ENCODE results near the gene FAM171A2.
A peak's percentile ranks its signal among the peaks of the same experiment; 100 is the strongest.

FAM171A2 gene

GRCh38 chr17:44389723-44390202 lies 26.1 kb upstream of the FAM171A2 start:
- no peaks in the 10 kb centered on the region for H3K9me3 ChIP-seq (ENCODE audit: low read length)
- no peaks in the 10 kb centered on the region for H3K27me3 ChIP-seq (ENCODE audit: insufficient read depth, low read length)
- no peak overlapping the region for H2AFZ ChIP-seq (ENCODE audit: low read depth, low read length)
- H3K36me3 ChIP-seq (ENCODE audit: insufficient read depth, low read length), result peaks cover 2% of the 10 kb centered on the region
- no peak overlapping the region for H3K4me3 ChIP-seq (ENCODE audit: low read length)
- peaks cover 7% of the 10 kb centered on the region for H3K4me1 ChIP-seq (ENCODE audit: insufficient read depth, low read length)

GRCh38 chr17:44389281-44389680 lies 25.6 kb upstream of the FAM171A2 start, which contains the start of gene ITGA2B:
ITGA2B (minus strand) TSS chr17:44389649; CDS start chr17:44389473, 176 bp downstream.
- H3K4me3 ChIP-seq (ENCODE audit: low read length), result no peak within 1 kb of the TSS
- H3K36me3 ChIP-seq (ENCODE audit: insufficient read depth, low read length), result peaks cover 2% of the 10 kb centered on the region
- H2AFZ ChIP-seq (ENCODE audit: low read depth, low read length), result no peak within 1 kb of the TSS
- no peaks in the 10 kb centered on the region for H3K9me3 ChIP-seq (ENCODE audit: low read length)
- H3K27me3 ChIP-seq (ENCODE audit: insufficient read depth, low read length), result no peaks in the 10 kb centered on the region
- H3K4me1 ChIP-seq (ENCODE audit: insufficient read depth, low read length), result peaks cover 9% of the 10 kb centered on the region

GRCh38 chr17:44387804-44388203 lies 24.2 kb upstream of the FAM171A2 start:
- Histone ChIP-seq H3K4me1 (ENCODE audit: insufficient read depth, low read length) (peaks cover 9% of the 10 kb centered on the region), H3K27me3 (ENCODE audit: insufficient read depth, low read length) (no peaks in the 10 kb centered on the region), H3K36me3 (ENCODE audit: insufficient read depth, low read length) (peaks cover 2% of the 10 kb centered on the region), H3K4me3 (ENCODE audit: low read length) (no peak overlapping the region), H3K9me3 (ENCODE audit: low read length) (no peaks in the 10 kb centered on the region), H2AFZ (ENCODE audit: low read depth, low read length) (no peak overlapping the region)

GRCh38 chr17:44386182-44386525 lies 22.5 kb upstream of the FAM171A2 start:
- Histone ChIP-seq H3K9me3 (ENCODE audit: low read length) (no peaks in the 10 kb centered on the region), H3K4me3 (ENCODE audit: low read length) (no peak overlapping the region), H3K36me3 (ENCODE audit: insufficient read depth, low read length) (no peaks in the 10 kb centered on the region), H3K4me1 (ENCODE audit: insufficient read depth, low read length) (peaks cover 9% of the 10 kb centered on the region), H2AFZ (ENCODE audit: low read depth, low read length) (no peak overlapping the region), H3K27me3 (ENCODE audit: insufficient read depth, low read length) (no peaks in the 10 kb centered on the region)

GRCh38 chr17:44385287-44386181 lies 21.9 kb upstream of the FAM171A2 start:
- H3K4me3 ChIP-seq (ENCODE audit: low read length), result peak overlapping the region; percentile 50

GRCh38 chr17:44384823-44385286 lies 21.2 kb upstream of the FAM171A2 start:
- no peaks in the 10 kb centered on the region for H3K36me3 ChIP-seq (ENCODE audit: insufficient read depth, low read length)

More at GRCh38 chr17:44385287-44386181, 21.9 kb upstream of the FAM171A2 start:
- Histone ChIP-seq H3K27me3 (ENCODE audit: insufficient read depth, low read length) (no peaks in the 10 kb centered on the region), H3K4me1 (ENCODE audit: insufficient read depth, low read length) (peaks cover 9% of the 10 kb centered on the region), H2AFZ (ENCODE audit: low read depth, low read length) (peak overlapping the region; percentile 77), H3K9me3 (ENCODE audit: low read length) (no peaks in the 10 kb centered on the region), H3K36me3 (ENCODE audit: insufficient read depth, low read length) (no peaks in the 10 kb centered on the region)

GRCh38 chr17:44384281-44384822 lies 20.7 kb upstream of the FAM171A2 start:
- peak overlapping the region; percentile 77 for H2AFZ ChIP-seq (ENCODE audit: low read depth, low read length)
- no peak overlapping the region for H3K4me3 ChIP-seq (ENCODE audit: low read length)
- no peaks in the 10 kb centered on the region for H3K27me3 ChIP-seq (ENCODE audit: insufficient read depth, low read length)
- H3K9me3 ChIP-seq (ENCODE audit: low read length), result no peaks in the 10 kb centered on the region
- peaks cover 9% of the 10 kb centered on the region for H3K4me1 ChIP-seq (ENCODE audit: insufficient read depth, low read length)
- H3K36me3 ChIP-seq (ENCODE audit: insufficient read depth, low read length), result no peaks in the 10 kb centered on the region

More at GRCh38 chr17:44384823-44385286, 21.2 kb upstream of the FAM171A2 start:
- Histone ChIP-seq H2AFZ (ENCODE audit: low read depth, low read length) (peak overlapping the region; percentile 77), H3K4me1 (ENCODE audit: insufficient read depth, low read length) (peaks cover 9% of the 10 kb centered on the region), H3K9me3 (ENCODE audit: low read length) (no peaks in the 10 kb centered on the region), H3K4me3 (ENCODE audit: low read length) (peak overlapping the region; percentile 43), H3K27me3 (ENCODE audit: insufficient read depth, low read length) (no peaks in the 10 kb centered on the region)

GRCh38 chr17:44383861-44384260 lies 20.2 kb upstream of the FAM171A2 start:
- H3K9me3 ChIP-seq (ENCODE audit: low read length), result no peaks in the 10 kb centered on the region
- H3K4me1 ChIP-seq (ENCODE audit: insufficient read depth, low read length), result peaks cover 9% of the 10 kb centered on the region
- no peak overlapping the region for H2AFZ ChIP-seq (ENCODE audit: low read depth, low read length)
- no peaks in the 10 kb centered on the region for H3K36me3 ChIP-seq (ENCODE audit: insufficient read depth, low read length)
- no peaks in the 10 kb centered on the region for H3K27me3 ChIP-seq (ENCODE audit: insufficient read depth, low read length)
- H3K4me3 ChIP-seq (ENCODE audit: low read length), result no peak overlapping the region

- H3K4me1 ChIP-seq (ENCODE audit: insufficient read depth, low read length), result peaks cover 9% of the 10 kb centered on the region
- H3K36me3 ChIP-seq (ENCODE audit: insufficient read depth, low read length), result no peaks in the 10 kb centered on the region
- H3K9me3 ChIP-seq (ENCODE audit: low read length), result no peaks in the 10 kb centered on the region
- H2AFZ ChIP-seq (ENCODE audit: low read depth, low read length), result no peak overlapping the region
- no peaks in the 10 kb centered on the region for H3K27me3 ChIP-seq (ENCODE audit: insufficient read depth, low read length)
- H3K4me3 ChIP-seq (ENCODE audit: low read length), result no peak overlapping the region
These were observed 19.7 kb upstream of the FAM171A2 start for GRCh38 chr17:44383363-44383762.

GRCh38 chr17:44382917-44383316 lies 19.3 kb upstream of the FAM171A2 start:
- Histone ChIP-seq H3K36me3 (ENCODE audit: insufficient read depth, low read length) (no peaks in the 10 kb centered on the region), H3K4me3 (ENCODE audit: low read length) (no peak overlapping the region), H3K9me3 (ENCODE audit: low read length) (no peaks in the 10 kb centered on the region), H3K4me1 (ENCODE audit: insufficient read depth, low read length) (peaks cover 9% of the 10 kb centered on the region), H3K27me3 (ENCODE audit: insufficient read depth, low read length) (no peaks in the 10 kb centered on the region), H2AFZ (ENCODE audit: low read depth, low read length) (no peak overlapping the region)

- H3K27me3 ChIP-seq (ENCODE audit: insufficient read depth, low read length), result no peaks in the 10 kb centered on the region
- no peaks in the 10 kb centered on the region for H3K9me3 ChIP-seq (ENCODE audit: low read length)
- H2AFZ ChIP-seq (ENCODE audit: low read depth, low read length), result no peak overlapping the region
- H3K36me3 ChIP-seq (ENCODE audit: insufficient read depth, low read length), result no peaks in the 10 kb centered on the region
- peaks cover 9% of the 10 kb centered on the region for H3K4me1 ChIP-seq (ENCODE audit: insufficient read depth, low read length)
- no peak overlapping the region for H3K4me3 ChIP-seq (ENCODE audit: low read length)
These were observed 18.2 kb upstream of the FAM171A2 start for GRCh38 chr17:44381810-44382305.

GRCh38 chr17:44380767-44381166 lies 17.1 kb upstream of the FAM171A2 start:
- H3K9me3 ChIP-seq (ENCODE audit: low read length), result no peaks in the 10 kb centered on the region
- H3K4me1 ChIP-seq (ENCODE audit: insufficient read depth, low read length), result peaks cover 8% of the 10 kb centered on the region
- H2AFZ ChIP-seq (ENCODE audit: low read depth, low read length), result no peak overlapping the region
- H3K4me3 ChIP-seq (ENCODE audit: low read length), result no peak overlapping the region
- no peaks in the 10 kb centered on the region for H3K27me3 ChIP-seq (ENCODE audit: insufficient read depth, low read length)
- no peaks in the 10 kb centered on the region for H3K36me3 ChIP-seq (ENCODE audit: insufficient read depth, low read length)

GRCh38 chr17:44379887-44380286 lies 16.2 kb upstream of the FAM171A2 start:
- Histone ChIP-seq H3K4me1 (ENCODE audit: insufficient read depth, low read length) (peaks cover 4% of the 10 kb centered on the region), H3K36me3 (ENCODE audit: insufficient read depth, low read length) (no peaks in the 10 kb centered on the region), H3K4me3 (ENCODE audit: low read length) (no peak overlapping the region), H3K27me3 (ENCODE audit: insufficient read depth, low read length) (no peaks in the 10 kb centered on the region), H3K9me3 (ENCODE audit: low read length) (no peaks in the 10 kb centered on the region), H2AFZ (ENCODE audit: low read depth, low read length) (no peak overlapping the region)
